ENCODE results near the gene CRKL.

CRKL gene

GRCh38 chr22:20922141-20922751 lies 5.0 kb downstream of the CRKL start:
- H3K9ac ChIP-seq (ENCODE audit: low read depth, low read length, poor library complexity): no peak overlapping the region
- peaks cover 1 to 67% of the 10 kb centered on the region in 2 donors for H3K36me3 ChIP-seq (replicated peaks in 1 of 2; ENCODE audit: control insufficient read depth in 2 of 2, insufficient read depth in 2 of 2, low read length in 2 of 2)
- H3K18ac ChIP-seq (ENCODE audit: low read length): no peak overlapping the region
- no peak overlapping the region for H3K4ac ChIP-seq (ENCODE audit: low read length)
- no peaks in the 10 kb centered on the region for H3K27me3 ChIP-seq (ENCODE audit: control insufficient read depth in 3 of 3, insufficient read depth in 3 of 3, low read depth in 1 of 3, low read length in 3 of 3)
- DNase-seq (ENCODE audit: low spot score): no peak
- H3K14ac ChIP-seq (ENCODE audit: low read length): no peak overlapping the region
- no peak overlapping the region for H2BK5ac ChIP-seq (ENCODE audit: low read length)
- H3K9me3 ChIP-seq (replicated peaks in 1 of 2; ENCODE audit: control insufficient read depth in 2 of 2, insufficient read depth in 1 of 2, low read depth in 1 of 2, low read length in 2 of 2): no peaks in the 10 kb centered on the region
- no peak overlapping the region for H2AK5ac ChIP-seq (ENCODE audit: low read depth, low read length)
- no peak overlapping the region for H3K4me2 ChIP-seq (ENCODE audit: insufficient read depth, low read length, poor library complexity, severe bottlenecking)
- H3K27ac ChIP-seq (replicated peaks; ENCODE audit: low read length): no peak overlapping the region
- no peak overlapping the region for H2BK15ac ChIP-seq (ENCODE audit: low read length)
- no peaks in the 10 kb centered on the region for H3K79me1 ChIP-seq (ENCODE audit: low read depth, low read length)
- no peak overlapping the region for H2BK12ac ChIP-seq (ENCODE audit: low read length)
- no peak overlapping the region for H2BK120ac ChIP-seq (ENCODE audit: low read depth, low read length)
- no peak overlapping the region for H3K4me3 ChIP-seq (ENCODE audit: low read length in 2 of 2)
- no peak overlapping the region for H4K8ac ChIP-seq (ENCODE audit: low read depth, low read length)
- no peak overlapping the region for H3K23ac ChIP-seq (ENCODE audit: low read depth, low read length, poor library complexity)
- peaks cover 3 to 12% of the 10 kb centered on the region in 2 donors for H3K4me1 ChIP-seq (ENCODE audit: control insufficient read depth in 2 of 2, insufficient read depth in 1 of 2, low read depth in 1 of 2, low read length in 2 of 2)
- no peak overlapping the region for H4K91ac ChIP-seq (ENCODE audit: low read depth, low read length, poor library complexity)
- no CpG with 5 or more reads among the region's 3 CpGs for WGBS, 2 donors (ENCODE audit: extremely low coverage in 2 of 2, insufficient read length in 2 of 2, insufficient replicate concordance in 1 of 2)
- H2AFZ ChIP-seq (ENCODE audit: low read length): no peak overlapping the region

- Histone ChIP-seq H3K18ac (ENCODE audit: low read length) (no peak overlapping the region), H3K14ac (ENCODE audit: low read length) (no peak overlapping the region), H3K4me2 (ENCODE audit: insufficient read depth, low read length, poor library complexity, severe bottlenecking) (no peak overlapping the region), H3K9me3 (replicated peaks in 1 of 2; ENCODE audit: control insufficient read depth in 2 of 2, insufficient read depth in 1 of 2, low read depth in 1 of 2, low read length in 2 of 2) (peaks cover 0 to 8% of the 10 kb centered on the region in 2 donors), H3K79me1 (ENCODE audit: low read depth, low read length) (peaks cover 2% of the 10 kb centered on the region), H2BK120ac (ENCODE audit: low read depth, low read length) (no peak overlapping the region), H3K4ac (ENCODE audit: low read length) (no peak overlapping the region), H4K8ac (ENCODE audit: low read depth, low read length) (no peak overlapping the region), H3K9ac (ENCODE audit: low read depth, low read length, poor library complexity) (no peak overlapping the region), H2AFZ (ENCODE audit: low read length) (no peak overlapping the region), H2BK12ac (ENCODE audit: low read length) (no peak overlapping the region), H2AK5ac (ENCODE audit: low read depth, low read length) (no peak overlapping the region), H3K27ac (replicated peaks; ENCODE audit: low read length) (no peak overlapping the region), H3K4me3 (ENCODE audit: low read length in 2 of 2) (no peak overlapping the region), H3K23ac (ENCODE audit: low read depth, low read length, poor library complexity) (no peak overlapping the region), H4K91ac (ENCODE audit: low read depth, low read length, poor library complexity) (no peak overlapping the region), H2BK5ac (ENCODE audit: low read length) (no peak overlapping the region), H3K27me3 (ENCODE audit: control insufficient read depth in 3 of 3, insufficient read depth in 3 of 3, low read depth in 1 of 3, low read length in 3 of 3) (no peaks in the 10 kb centered on the region), H2BK15ac (ENCODE audit: low read length) (no peak overlapping the region), H3K4me1 (ENCODE audit: control insufficient read depth in 2 of 2, insufficient read depth in 1 of 2, low read depth in 1 of 2, low read length in 2 of 2) (peaks cover 0 to 10% of the 10 kb centered on the region in 2 donors), H3K36me3 (replicated peaks in 1 of 2; ENCODE audit: control insufficient read depth in 2 of 2, insufficient read depth in 2 of 2, low read length in 2 of 2) (peaks cover 1 to 65% of the 10 kb centered on the region in 2 donors)
- whole genome bisulfite sequencing, 2 donors (ENCODE audit: extremely low coverage in 2 of 2, insufficient read length in 2 of 2, insufficient replicate concordance in 1 of 2): no CpG with 5 or more reads among the region's 2 CpGs
- DNase-seq (ENCODE audit: low spot score): no peak
Measured at GRCh38 chr22:20926243-20926642, 9.0 kb downstream of the CRKL start.

- WGBS, 2 donors (ENCODE audit: extremely low coverage in 2 of 2, insufficient read length in 2 of 2, insufficient replicate concordance in 1 of 2): no CpG with 5 or more reads among the region's 4 CpGs
- peaks cover 0 to 8% of the 10 kb centered on the region in 2 donors for H3K9me3 ChIP-seq (replicated peaks in 1 of 2; ENCODE audit: control insufficient read depth in 2 of 2, insufficient read depth in 1 of 2, low read depth in 1 of 2, low read length in 2 of 2)
- H3K4me1 ChIP-seq (ENCODE audit: control insufficient read depth in 2 of 2, insufficient read depth in 1 of 2, low read depth in 1 of 2, low read length in 2 of 2): peaks cover 0 to 8% of the 10 kb centered on the region in 2 donors
- no peak overlapping the region for H3K23ac ChIP-seq (ENCODE audit: low read depth, low read length, poor library complexity)
- H3K79me1 ChIP-seq (ENCODE audit: low read depth, low read length): peaks cover 4% of the 10 kb centered on the region
- no peak overlapping the region for H2BK12ac ChIP-seq (ENCODE audit: low read length)
- H4K8ac ChIP-seq (ENCODE audit: low read depth, low read length): no peak overlapping the region
- no peak overlapping the region for H2BK120ac ChIP-seq (ENCODE audit: low read depth, low read length)
- H2AFZ ChIP-seq (ENCODE audit: low read length): no peak overlapping the region
- no peaks in the 10 kb centered on the region for H3K27me3 ChIP-seq (ENCODE audit: control insufficient read depth in 3 of 3, insufficient read depth in 3 of 3, low read depth in 1 of 3, low read length in 3 of 3)
- no peak overlapping the region for H2BK5ac ChIP-seq (ENCODE audit: low read length)
- H3K18ac ChIP-seq (ENCODE audit: low read length): no peak overlapping the region
- H3K9ac ChIP-seq (ENCODE audit: low read depth, low read length, poor library complexity): no peak overlapping the region
- no peak overlapping the region for H3K27ac ChIP-seq (replicated peaks; ENCODE audit: low read length)
- no peak overlapping the region for H3K14ac ChIP-seq (ENCODE audit: low read length)
- H3K4ac ChIP-seq (ENCODE audit: low read length): no peak overlapping the region
- peaks cover 3 to 66% of the 10 kb centered on the region in 2 donors for H3K36me3 ChIP-seq (replicated peaks in 1 of 2; ENCODE audit: control insufficient read depth in 2 of 2, insufficient read depth in 2 of 2, low read length in 2 of 2)
- H4K91ac ChIP-seq (ENCODE audit: low read depth, low read length, poor library complexity): no peak overlapping the region
- no peak overlapping the region for H2BK15ac ChIP-seq (ENCODE audit: low read length)
- H3K4me2 ChIP-seq (ENCODE audit: insufficient read depth, low read length, poor library complexity, severe bottlenecking): no peak overlapping the region
- no peak overlapping the region for H2AK5ac ChIP-seq (ENCODE audit: low read depth, low read length)
- no peak overlapping the region for H3K4me3 ChIP-seq (ENCODE audit: low read length in 2 of 2)
- DNase-seq (ENCODE audit: low spot score): no peak
Measured at GRCh38 chr22:20927940-20928572, 10.8 kb downstream of the CRKL start.

GRCh38 chr22:20928573-20928967 lies 11.4 kb downstream of the CRKL start:
- Histone ChIP-seq H3K36me3 (replicated peaks in 1 of 2; ENCODE audit: control insufficient read depth in 2 of 2, insufficient read depth in 2 of 2, low read length in 2 of 2) (peaks cover 3 to 64% of the 10 kb centered on the region in 2 donors), H3K9ac (ENCODE audit: low read depth, low read length, poor library complexity) (no peak overlapping the region), H2AFZ (ENCODE audit: low read length) (no peak overlapping the region), H4K8ac (ENCODE audit: low read depth, low read length) (no peak overlapping the region), H3K9me3 (replicated peaks in 1 of 2; ENCODE audit: control insufficient read depth in 2 of 2, insufficient read depth in 1 of 2, low read depth in 1 of 2, low read length in 2 of 2) (peaks cover 0 to 8% of the 10 kb centered on the region in 2 donors), H3K27me3 (ENCODE audit: control insufficient read depth in 3 of 3, insufficient read depth in 3 of 3, low read depth in 1 of 3, low read length in 3 of 3) (no peaks in the 10 kb centered on the region), H2BK5ac (ENCODE audit: low read length) (no peak overlapping the region), H2BK12ac (ENCODE audit: low read length) (no peak overlapping the region), H4K91ac (ENCODE audit: low read depth, low read length, poor library complexity) (no peak overlapping the region), H3K4me3 (ENCODE audit: low read length in 2 of 2) (no peak overlapping the region), H3K4me2 (ENCODE audit: insufficient read depth, low read length, poor library complexity, severe bottlenecking) (no peak overlapping the region), H3K18ac (ENCODE audit: low read length) (no peak overlapping the region), H2BK120ac (ENCODE audit: low read depth, low read length) (no peak overlapping the region), H3K27ac (replicated peaks; ENCODE audit: low read length) (no peak overlapping the region), H3K23ac (ENCODE audit: low read depth, low read length, poor library complexity) (no peak overlapping the region), H3K4me1 (ENCODE audit: control insufficient read depth in 2 of 2, insufficient read depth in 1 of 2, low read depth in 1 of 2, low read length in 2 of 2) (peaks cover 0 to 8% of the 10 kb centered on the region in 2 donors), H2AK5ac (ENCODE audit: low read depth, low read length) (no peak overlapping the region), H3K79me1 (ENCODE audit: low read depth, low read length) (peaks cover 4% of the 10 kb centered on the region), H2BK15ac (ENCODE audit: low read length) (no peak overlapping the region), H3K14ac (ENCODE audit: low read length) (no peak overlapping the region), H3K4ac (ENCODE audit: low read length) (no peak overlapping the region)
- WGBS, 2 donors (ENCODE audit: extremely low coverage in 2 of 2, insufficient read length in 2 of 2, insufficient replicate concordance in 1 of 2): no CpG with 5 or more reads among the region's 4 CpGs
- no peak for DNase-seq (ENCODE audit: low spot score)
